Measurements from ENCODE around the gene LINGO1.

The LINGO1 gene

DNA sequence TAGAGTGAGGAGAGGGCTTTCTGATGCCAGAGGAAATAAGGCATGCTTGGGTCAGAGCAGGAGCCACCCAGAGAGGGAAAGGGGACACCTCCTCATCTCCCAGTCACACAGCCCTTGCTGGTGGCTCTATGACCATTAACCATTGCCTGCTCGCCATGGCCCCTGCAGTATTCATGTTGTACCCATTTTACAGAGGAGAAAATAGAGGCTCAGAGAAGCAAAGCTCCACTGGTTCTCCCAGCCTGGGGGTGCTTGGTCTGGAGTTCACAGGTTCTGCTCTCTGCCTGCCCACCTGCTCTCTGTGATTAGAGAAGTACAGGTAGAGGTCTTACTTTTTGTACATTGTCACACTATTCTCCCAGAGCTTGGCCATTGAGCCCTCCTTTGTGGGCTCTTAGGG is 56.2 kb downstream of the LINGO1 start:
- TF ChIP-seq GATA2 (IDR thresholded peaks at IDR 0.05; ENCODE audit: low read depth, low read length) = no peak
- no peak for TF ChIP-seq GATA3 (IDR thresholded peaks at IDR 0.05; ENCODE audit: low read depth, low read length)

DNA sequence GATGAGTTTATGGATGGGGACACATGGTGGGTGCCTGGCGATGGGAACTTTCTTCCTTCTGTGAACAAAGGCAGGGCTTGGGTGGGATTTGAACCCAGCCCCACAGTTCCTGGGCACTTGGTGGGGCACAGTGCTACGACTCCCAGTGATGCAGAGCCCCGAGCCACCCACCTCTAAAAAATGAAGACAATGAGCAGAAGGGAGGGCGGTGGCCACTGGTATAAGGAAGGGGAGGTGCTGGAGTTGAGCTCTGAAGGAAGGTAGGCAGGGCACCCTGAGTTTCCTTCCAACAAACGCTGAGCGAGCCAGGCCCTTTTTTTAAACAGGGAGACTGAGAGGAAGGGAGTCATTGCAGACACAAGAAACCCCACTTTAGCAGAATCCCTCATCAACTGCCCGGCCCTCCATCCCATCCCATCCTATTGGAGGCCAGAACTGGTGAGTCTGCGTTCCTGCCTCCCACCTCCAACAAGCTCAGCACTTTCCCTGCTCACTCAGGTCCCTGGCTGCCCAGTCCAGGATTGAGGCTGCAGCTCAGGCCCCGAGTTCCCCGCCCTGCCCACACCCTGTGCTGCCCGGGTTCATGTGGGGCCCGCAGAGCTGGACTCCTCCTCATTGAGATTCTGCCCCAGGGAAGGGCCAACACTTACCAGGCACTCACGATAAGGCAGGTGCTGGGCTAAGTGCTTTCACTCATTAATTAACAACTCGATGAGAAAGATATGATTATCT is 57.3 kb downstream of the LINGO1 start:
- TF ChIP-seq GATA2 (IDR thresholded peaks at IDR 0.05; ENCODE audit: low read depth, low read length) (no peak), GATA3 (IDR thresholded peaks at IDR 0.05; ENCODE audit: low read depth, low read length) (no peak)

DNA sequence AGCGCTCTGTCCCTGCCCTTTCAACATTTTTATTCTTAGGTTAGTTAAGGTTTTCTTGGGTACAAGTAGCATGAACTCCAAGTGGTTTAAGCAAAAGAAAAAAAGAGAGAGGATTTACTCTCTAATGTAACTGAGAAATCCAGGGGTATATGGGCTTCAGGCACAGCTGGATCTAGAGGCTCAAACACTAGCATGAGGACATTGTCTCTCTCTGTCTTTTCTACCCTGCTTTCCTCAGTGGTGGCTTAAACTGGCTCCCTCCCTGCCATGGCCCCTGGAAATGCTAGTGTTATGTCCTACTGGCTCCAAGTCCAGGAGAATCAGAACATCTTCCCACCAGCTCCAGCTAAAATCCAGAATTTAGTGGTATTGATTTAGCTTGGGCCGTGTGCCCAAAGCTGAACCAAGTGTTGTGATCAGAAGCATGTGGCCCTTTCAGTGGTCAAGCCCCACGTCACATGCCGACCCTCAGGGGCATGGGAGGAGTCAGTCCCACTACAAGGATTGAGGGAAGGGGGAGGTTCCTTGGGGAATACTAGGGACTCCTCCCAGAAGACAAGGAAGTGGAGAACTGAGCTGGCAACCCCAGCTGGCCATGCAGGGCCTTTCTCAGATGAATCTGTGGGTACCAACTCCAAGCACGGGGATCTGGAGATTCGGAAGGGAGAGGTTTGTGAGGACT is 58.0 kb downstream of the LINGO1 start:
- no peak for TF ChIP-seq GATA2 (IDR thresholded peaks at IDR 0.05; ENCODE audit: low read depth, low read length)
- no peak for TF ChIP-seq GATA3 (IDR thresholded peaks at IDR 0.05; ENCODE audit: low read depth, low read length)

DNA sequence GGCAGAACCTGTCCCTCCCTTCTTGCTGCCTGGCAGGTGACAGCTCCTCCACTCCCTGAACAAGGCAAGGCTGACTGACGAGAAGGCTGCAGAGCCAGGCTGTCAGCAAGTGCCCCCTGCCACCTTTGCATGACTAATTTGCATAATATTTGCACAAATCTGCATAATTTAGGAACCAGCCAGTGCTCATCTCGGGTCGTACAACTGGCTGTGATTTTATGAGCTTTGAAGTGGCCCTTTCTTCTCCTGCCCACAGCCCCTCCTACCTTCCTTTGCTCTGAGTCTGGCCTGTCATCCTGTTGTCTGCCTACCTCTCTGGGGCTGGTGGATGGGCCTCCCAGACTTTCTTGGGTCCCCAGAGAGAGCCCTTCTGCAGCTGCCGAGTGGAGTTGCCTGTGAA is 58.9 kb downstream of the LINGO1 start:
- TF ChIP-seq GATA3 (IDR thresholded peaks at IDR 0.05; ENCODE audit: low read depth, low read length) (no peak), GATA2 (IDR thresholded peaks at IDR 0.05; ENCODE audit: low read depth, low read length) (no peak)

DNA sequence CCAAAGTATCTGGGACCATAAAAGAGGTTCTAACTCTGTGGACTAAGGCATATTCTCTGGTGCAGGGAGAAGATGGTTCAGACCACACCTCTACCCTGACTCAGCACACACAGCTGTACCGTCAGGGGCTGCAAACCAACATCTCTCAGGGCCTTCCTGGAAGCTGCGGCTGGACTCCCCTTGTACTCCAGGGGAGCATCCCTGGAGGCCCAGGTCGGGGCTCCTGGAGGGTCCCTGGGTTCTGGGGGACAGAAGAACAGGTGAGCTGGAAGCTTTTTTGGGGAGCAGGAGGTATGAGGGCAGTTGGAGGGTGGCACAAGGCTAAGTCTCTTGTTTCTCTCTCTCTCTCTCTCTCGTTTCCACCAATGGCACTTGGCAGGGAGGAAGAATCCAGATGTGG is 60.5 kb downstream of the LINGO1 start:
- TF ChIP-seq GATA3 (IDR thresholded peaks at IDR 0.05; ENCODE audit: low read depth, low read length) = no peak
- no peak for TF ChIP-seq GATA2 (IDR thresholded peaks at IDR 0.05; ENCODE audit: low read depth, low read length)

DNA sequence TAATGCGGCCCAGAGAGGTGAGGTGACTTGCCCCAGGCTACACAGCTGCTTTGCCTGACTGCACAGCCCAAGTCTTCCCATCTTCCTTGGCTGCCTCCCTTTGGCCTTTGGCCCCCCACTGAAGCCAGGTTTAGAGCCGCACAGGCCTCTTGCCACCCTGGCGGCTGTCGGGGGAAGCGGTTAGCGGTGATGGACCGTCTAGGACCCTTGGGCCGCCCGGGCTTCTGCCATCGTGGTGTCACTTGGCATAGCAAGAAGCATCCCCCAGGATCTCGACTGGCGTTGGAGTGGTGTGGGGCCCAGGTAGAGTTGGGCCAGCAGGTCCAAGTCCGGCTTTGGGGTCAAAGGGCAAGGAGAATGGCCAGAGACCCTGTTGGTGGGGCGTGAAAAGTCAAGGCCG is 61.0 kb downstream of the LINGO1 start:
- TF ChIP-seq GATA3 (IDR thresholded peaks at IDR 0.05; ENCODE audit: low read depth, low read length) (no peak), GATA2 (IDR thresholded peaks at IDR 0.05; ENCODE audit: low read depth, low read length) (no peak)

DNA sequence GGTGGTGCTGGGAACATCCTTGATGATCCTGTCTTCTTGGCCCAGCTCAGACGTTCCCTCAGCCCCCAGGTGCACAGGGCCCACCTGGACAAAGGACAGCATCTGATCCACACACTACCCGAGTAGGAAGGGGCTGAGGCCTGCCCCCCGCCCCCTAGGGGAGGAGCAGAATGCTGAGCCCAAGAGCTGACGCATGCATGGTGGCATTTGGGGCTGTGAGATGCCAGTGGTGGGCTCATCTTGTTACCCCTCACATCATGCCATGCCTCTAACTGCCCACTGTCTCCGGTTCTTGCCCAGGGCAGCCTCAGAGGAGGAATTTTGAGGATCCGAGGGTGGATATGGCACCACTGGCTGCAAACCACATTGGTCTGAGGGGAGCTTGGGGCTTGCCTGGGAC is 61.5 kb downstream of the LINGO1 start:
- no peak for TF ChIP-seq GATA2 (IDR thresholded peaks at IDR 0.05; ENCODE audit: low read depth, low read length)
- no peak for TF ChIP-seq GATA3 (IDR thresholded peaks at IDR 0.05; ENCODE audit: low read depth, low read length)

DNA sequence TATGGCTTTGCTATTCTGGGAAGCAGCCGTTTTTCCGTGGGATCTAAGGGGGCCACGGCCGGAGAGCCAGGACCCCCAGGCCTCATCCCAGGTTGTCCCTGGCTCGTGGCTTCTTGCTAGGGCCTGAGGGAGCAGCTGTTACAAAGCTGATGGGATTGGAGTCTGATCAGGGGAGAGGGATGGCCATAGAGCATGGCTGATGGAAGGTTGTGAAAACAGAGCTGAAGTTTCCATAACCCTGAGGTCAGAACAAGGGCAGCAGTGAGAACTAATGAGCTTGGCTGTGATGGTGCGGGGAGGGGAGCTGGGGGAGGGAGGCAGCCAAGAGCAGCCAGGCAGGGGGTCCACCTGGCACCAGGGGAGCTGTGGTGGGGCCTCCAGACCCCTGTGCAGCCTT is 63.0 kb downstream of the LINGO1 start:
- no peak for TF ChIP-seq GATA2 (IDR thresholded peaks at IDR 0.05; ENCODE audit: low read depth, low read length)
- no peak for TF ChIP-seq GATA3 (IDR thresholded peaks at IDR 0.05; ENCODE audit: low read depth, low read length)

DNA sequence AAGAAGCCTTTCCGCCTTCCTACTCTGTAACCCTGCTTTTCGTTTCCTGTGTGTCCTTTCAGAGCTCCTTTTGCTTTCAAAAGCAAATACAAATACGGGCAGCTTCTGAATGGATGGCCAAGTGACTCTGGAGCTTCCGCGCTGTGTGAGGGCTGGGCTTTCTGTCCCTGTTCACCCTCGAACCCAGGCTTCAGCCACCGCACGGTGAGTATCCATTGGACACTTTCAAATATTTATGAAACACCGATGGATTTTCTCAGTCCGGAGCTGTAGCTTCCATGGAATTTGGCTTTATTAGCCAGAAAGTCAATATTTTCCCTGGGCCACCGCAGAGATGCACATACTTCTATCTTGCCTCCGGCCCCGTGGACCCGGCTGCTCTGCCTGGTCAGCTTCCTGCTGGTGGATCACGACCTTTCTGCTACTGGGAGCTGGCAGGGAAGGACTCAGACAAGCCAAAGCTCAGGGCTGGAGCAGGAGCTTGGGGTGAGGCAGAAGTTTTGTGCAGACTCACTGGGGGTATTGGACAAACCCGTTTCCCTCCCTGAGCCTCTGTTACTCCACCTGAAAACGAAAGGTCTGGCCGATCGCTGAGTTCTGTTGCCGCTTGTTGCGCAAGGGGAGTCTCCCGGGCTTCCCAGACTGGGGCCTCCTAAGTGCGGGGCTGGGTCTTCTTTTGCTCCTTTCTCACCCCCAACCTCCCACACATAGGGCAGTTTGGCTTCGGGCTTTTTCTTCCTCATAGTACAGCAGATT is 63.6 kb downstream of the LINGO1 start:
- TF ChIP-seq GATA2 (IDR thresholded peaks at IDR 0.05; ENCODE audit: low read depth, low read length) = no peak
- no peak for TF ChIP-seq GATA3 (IDR thresholded peaks at IDR 0.05; ENCODE audit: low read depth, low read length)

DNA sequence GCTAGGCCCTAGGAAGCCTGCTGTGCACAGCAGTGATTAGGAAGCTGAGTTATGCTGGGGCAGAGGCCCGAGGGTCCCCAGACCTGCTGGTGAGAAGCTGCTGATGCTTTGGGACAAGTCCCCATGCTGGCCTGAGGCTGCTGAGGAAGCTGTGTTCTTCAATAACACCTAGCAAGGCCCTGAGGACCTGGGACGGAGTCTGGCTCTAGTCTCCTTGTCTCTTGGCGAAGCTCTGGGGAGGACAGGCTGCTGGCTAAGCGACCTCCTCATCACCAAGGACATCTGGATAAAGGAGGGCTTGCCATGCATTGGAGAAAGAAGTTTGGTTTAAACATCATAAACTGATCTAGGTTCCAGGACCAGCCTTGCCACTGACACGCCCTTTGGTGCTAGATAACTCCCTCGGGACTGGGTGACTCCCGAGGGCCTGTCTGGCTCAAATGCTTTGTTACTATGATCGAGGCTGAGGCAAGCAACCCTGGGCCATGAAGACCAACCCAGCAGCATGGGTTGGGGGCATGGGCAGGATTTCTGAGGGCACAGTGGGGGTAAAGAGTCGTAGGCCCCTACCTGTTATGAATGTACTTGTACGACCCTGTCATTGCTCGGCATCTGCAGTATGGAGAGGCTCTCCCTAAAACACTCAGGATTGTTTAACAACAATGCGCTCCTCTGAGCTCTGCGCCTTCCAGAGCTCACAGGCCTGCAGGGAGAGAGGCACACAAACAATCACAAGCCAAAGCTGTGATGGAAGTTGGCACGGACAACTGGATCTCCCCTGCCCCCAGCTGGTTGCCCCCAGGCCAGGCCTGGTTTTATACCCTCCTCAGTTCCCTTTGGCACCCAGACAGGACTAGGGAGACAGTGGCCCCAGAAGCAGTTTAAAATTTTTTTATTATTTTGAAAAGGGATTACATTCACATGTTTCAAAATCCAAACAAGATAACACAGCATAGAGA is 64.4 kb downstream of the LINGO1 start:
- TF ChIP-seq GATA2 (IDR thresholded peaks at IDR 0.05; ENCODE audit: low read depth, low read length) = no peak
- TF ChIP-seq GATA3 (IDR thresholded peaks at IDR 0.05; ENCODE audit: low read depth, low read length) = no peak

DNA sequence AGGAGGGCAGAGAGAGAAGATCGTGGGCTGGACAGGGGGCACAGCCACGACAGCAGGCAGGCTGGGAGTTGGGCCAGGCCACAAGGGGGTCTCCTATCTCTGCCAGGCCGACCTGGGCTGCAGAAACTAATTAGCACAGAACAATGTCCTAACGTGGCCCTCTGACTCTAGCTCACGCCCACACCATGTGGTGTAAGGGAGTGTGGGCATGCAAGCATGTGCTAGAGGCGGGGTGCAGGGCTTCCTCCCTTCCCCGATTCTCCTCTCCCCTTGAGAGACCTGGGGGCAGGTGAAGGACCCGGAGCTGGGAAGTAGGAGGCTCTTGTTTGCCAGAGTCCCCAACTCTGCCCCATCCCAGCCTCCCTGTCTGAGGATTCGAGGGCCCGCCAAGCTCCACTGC is 65.5 kb downstream of the LINGO1 start:
- TF ChIP-seq GATA2 (IDR thresholded peaks at IDR 0.05; ENCODE audit: low read depth, low read length) = no peak
- no peak for TF ChIP-seq GATA3 (IDR thresholded peaks at IDR 0.05; ENCODE audit: low read depth, low read length)

DNA sequence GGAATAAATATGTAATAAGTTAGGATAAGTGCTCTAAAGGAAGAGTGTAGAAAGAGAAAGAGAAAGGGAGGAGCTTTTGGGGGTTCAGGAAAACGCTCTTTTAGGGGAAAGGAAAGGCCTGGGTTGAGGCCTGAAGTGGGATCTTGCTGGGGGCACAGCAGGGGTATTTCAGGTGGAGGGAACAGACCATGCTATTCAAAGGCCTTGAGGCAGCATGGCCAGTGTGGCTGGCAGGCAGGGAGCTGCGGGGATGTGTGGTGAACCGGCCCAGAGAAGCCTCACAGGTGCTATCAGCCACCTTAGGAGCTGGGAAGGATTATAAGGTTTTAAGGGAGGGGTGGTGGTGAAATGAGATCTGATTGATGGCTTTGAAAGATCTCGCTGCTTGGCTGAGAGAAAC is 66.6 kb downstream of the LINGO1 start:
- TF ChIP-seq GATA3 (IDR thresholded peaks at IDR 0.05; ENCODE audit: low read depth, low read length) (no peak), GATA2 (IDR thresholded peaks at IDR 0.05; ENCODE audit: low read depth, low read length) (no peak)

DNA sequence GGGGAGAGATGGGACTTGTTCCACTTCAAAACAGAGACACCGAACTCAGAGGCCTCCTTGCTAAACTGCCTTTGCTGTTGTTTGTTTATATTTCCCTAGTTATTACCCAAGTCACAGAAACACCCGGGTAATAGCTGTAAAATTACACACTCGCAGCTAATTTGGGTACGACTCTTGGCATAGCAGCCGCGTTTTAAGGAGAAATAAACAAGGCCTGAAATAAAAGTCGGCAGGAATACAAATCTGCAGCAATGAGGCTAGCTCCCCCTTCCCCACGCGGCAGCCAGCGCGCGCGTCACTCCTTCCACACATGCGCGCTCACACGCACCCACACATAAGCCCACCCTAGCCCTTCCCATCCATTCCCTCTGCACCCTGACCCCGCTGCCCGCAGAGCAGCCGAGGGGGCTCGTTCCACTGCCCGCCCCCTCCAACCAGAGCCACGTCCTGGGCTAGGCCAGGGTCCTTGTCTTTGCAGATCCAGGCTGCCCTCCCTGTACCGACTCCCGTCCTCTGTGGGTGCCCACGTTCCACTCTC is 67.3 kb downstream of the LINGO1 start:
- no peak for TF ChIP-seq GATA3 (IDR thresholded peaks at IDR 0.05; ENCODE audit: low read depth, low read length)
- no peak for TF ChIP-seq GATA2 (IDR thresholded peaks at IDR 0.05; ENCODE audit: low read depth, low read length)

Measured in SH-SY5Y (cell line).